H1 (cell line): Measurements from ENCODE around the gene PRR19. TPM values are rescaled to one million over a fixed set of nuclear protein-coding genes. Genes with fewer than 3 reads are reported as not detected.

ENCODE experiments used
- CTCF ChIA-PET: fragments of 300-600 bp; sonication (Branson Sonifier 250); formaldehyde crosslinking; loops from one replicate; lab custom pipeline; 2021; ENCODE audit not compliant: partially characterized antibody; lab: Charles Lee
- POLR2A ChIA-PET: fragments of 300-600 bp; sonication (Branson Sonifier 250); formaldehyde crosslinking; loops from one replicate; lab custom pipeline; 2021; ENCODE audit warnings: inconsistent platforms; ENCODE audit not compliant: partially characterized antibody; lab: Charles Lee
- DNase-seq, 2 experiments: peaks; one replicate each; pipeline versions ENCODE4 v3.0.0 to v3.0.0-alpha.2; 2010 to 2022; ENCODE audit warnings: low spot score in 2 of 2, low read depth in 1 of 2, mixed read lengths in 1 of 2
- FAIRE-seq: peaks from 2 replicates; lab custom pipeline; 2011; peaks lifted over from hg19 to GRCh38; lab: Jason Lieb, UNC
- H2AFZ ChIP-seq: 2 replicates; pipeline ENCODE4 v1.8.1; 2012; ENCODE audit warnings: low read length, inconsistent platforms
- H2AK5ac ChIP-seq: 2 replicates; pipeline ENCODE4 v1.6.1; 2013; ENCODE audit warnings: low read depth, low read length
- H2BK120ac ChIP-seq: replicated peaks from 2 replicates; pipeline ENCODE3; 2013; ENCODE audit warnings: low read depth, low read length, inconsistent platforms
- H2BK12ac ChIP-seq: 2 replicates; pipeline ENCODE4 v1.6.1; 2013; ENCODE audit warnings: low read depth, low read length
- H2BK15ac ChIP-seq: 2 replicates; pipeline ENCODE4 v1.6.1; 2013; ENCODE audit warnings: low read length
- H2BK20ac ChIP-seq: 2 replicates; pipeline ENCODE4 v1.6.1; 2013; ENCODE audit warnings: low read length
- H2BK5ac ChIP-seq: 2 replicates; pipeline ENCODE4 v1.6.1; 2013; ENCODE audit warnings: low read depth, low read length
- H3K14ac ChIP-seq: 2 replicates; pipeline ENCODE4 v1.6.1; 2013; ENCODE audit warnings: inconsistent platforms; ENCODE audit not compliant: insufficient read length
- H3K18ac ChIP-seq: 2 replicates; pipeline ENCODE4 v1.6.1; 2013; ENCODE audit warnings: low read length; ENCODE audit errors: extremely low read depth
- H3K23ac ChIP-seq: 2 replicates; pipeline ENCODE4 v1.6.1; 2013; ENCODE audit warnings: inconsistent platforms; ENCODE audit not compliant: insufficient read length
- H3K23me2 ChIP-seq: 2 replicates; pipeline ENCODE4 v1.6.1; 2013; ENCODE audit warnings: low read depth, low read length
- H3K27ac ChIP-seq: 2 replicates; pipeline ENCODE4 v1.6.1; 2011; ENCODE audit warnings: low read depth, low read length, inconsistent platforms
- H3K27me3 ChIP-seq, 4 experiments: replicated peaks in 1 of 4; 1 replicate in 1 of 4; 2 replicates in 3 of 4; pipeline versions ENCODE4 v1.6.1 to v1.8.1; 2011 to 2013; ENCODE audit warnings: low read length in 3 of 4, mild to moderate bottlenecking in 3 of 4, inconsistent platforms in 2 of 4, mixed read lengths in 2 of 4, moderate library complexity in 1 of 4; ENCODE audit not compliant: control insufficient read depth in 3 of 4, insufficient read depth in 3 of 4; ENCODE audit errors: extremely low read depth in 1 of 4
- H3K36me3 ChIP-seq, 4 experiments: 2 replicates each; pipeline versions ENCODE4 v1.6.1 to v1.8.1; 2011 to 2013; ENCODE audit warnings: mild to moderate bottlenecking in 4 of 4, low read length in 3 of 4, moderate library complexity in 2 of 4, control low read depth in 1 of 4, inconsistent platforms in 1 of 4; ENCODE audit not compliant: insufficient read depth in 4 of 4, control insufficient read depth in 2 of 4
- H3K4ac ChIP-seq: replicated peaks from 2 replicates; pipeline ENCODE3; 2013; ENCODE audit warnings: low read length, low read depth, mixed read lengths, inconsistent platforms; ENCODE audit not compliant: insufficient read length
- H3K4me1 ChIP-seq, 4 experiments: replicated peaks in 1 of 4; 1 replicate in 1 of 4; 2 replicates in 3 of 4; pipeline versions ENCODE4 v1.6.1 to v1.8.1; 2011 to 2013; ENCODE audit warnings: low read length in 3 of 4, inconsistent platforms in 2 of 4, mixed read lengths in 1 of 4; ENCODE audit not compliant: insufficient read depth in 4 of 4, control insufficient read depth in 3 of 4
- H3K4me2 ChIP-seq, 2 experiments: 2 replicates each; pipeline versions ENCODE4 v1.6.1 to v1.8.1; 2011 to 2013; ENCODE audit warnings: low read depth in 2 of 2, low read length in 2 of 2, control low read depth in 1 of 2, inconsistent platforms in 1 of 2, mild to moderate bottlenecking in 1 of 2; ENCODE audit not compliant: insufficient read depth in 1 of 2
- H3K4me3 ChIP-seq, 4 experiments: fragments of 200-600, 300-600 bp in 1 of 4; sonication (generic), shearing (Covaris generic), sonication (Bioruptor Twin) in 1 of 4; 2 replicates each; pipeline versions ENCODE4 v1.5.1 to v1.8.1; 2011 to 2016; ENCODE audit warnings: low read length in 4 of 4, low read depth in 3 of 4, control low read depth in 2 of 4, inconsistent platforms in 2 of 4, mild to moderate bottlenecking in 2 of 4, mixed read lengths in 1 of 4, moderate library complexity in 1 of 4; ENCODE audit not compliant: insufficient read depth in 2 of 4; ENCODE audit errors: extremely low read depth in 1 of 4
- H3K56ac ChIP-seq: replicated peaks from 2 replicates; pipeline ENCODE3; 2013; ENCODE audit warnings: low read depth, mild to moderate bottlenecking, mixed read lengths, low read length, inconsistent platforms; ENCODE audit not compliant: insufficient read length
- H3K79me1 ChIP-seq: 2 replicates; pipeline ENCODE4 v1.6.1; 2013; ENCODE audit warnings: low read depth, low read length, control low read depth
- H3K79me2 ChIP-seq, 2 experiments: 2 replicates each; pipeline versions ENCODE4 v1.6.1 to v1.8.1; 2012 to 2013; ENCODE audit warnings: low read length in 2 of 2, mild to moderate bottlenecking in 2 of 2, inconsistent platforms in 1 of 2; ENCODE audit not compliant: insufficient read depth in 2 of 2, control insufficient read depth in 1 of 2
- H3K9ac ChIP-seq, 4 experiments: replicated peaks in 1 of 4; 1 replicate in 1 of 4; 2 replicates in 3 of 4; pipeline versions ENCODE4 v1.6.1 to v1.8.1; 2011 to 2013; ENCODE audit warnings: low read depth in 3 of 4, low read length in 3 of 4, control low read depth in 2 of 4, mild to moderate bottlenecking in 2 of 4, moderate library complexity in 2 of 4, inconsistent platforms in 1 of 4; ENCODE audit errors: extremely low read depth in 1 of 4
- H3K9me3 ChIP-seq, 2 experiments: 2 replicates each; pipeline versions ENCODE4 v1.6.1 to v1.8.1; 2012 to 2013; ENCODE audit warnings: mild to moderate bottlenecking in 2 of 2, moderate library complexity in 2 of 2, control low read depth in 1 of 2, inconsistent platforms in 1 of 2, low read depth in 1 of 2, low read length in 1 of 2, mixed read lengths in 1 of 2; ENCODE audit not compliant: insufficient read depth in 2 of 2
- H4K20me1 ChIP-seq, 2 experiments: replicated peaks in 1 of 2; 2 replicates each; pipeline versions ENCODE3 to v1.8.1; 2011 to 2013; ENCODE audit warnings: inconsistent platforms in 2 of 2, low read length in 2 of 2, mild to moderate bottlenecking in 1 of 2; ENCODE audit not compliant: insufficient read depth in 2 of 2, control insufficient read depth in 1 of 2
- H4K5ac ChIP-seq: 2 replicates; pipeline ENCODE4 v1.6.1; 2013; ENCODE audit warnings: low read length, low read depth, mixed read lengths, inconsistent platforms; ENCODE audit not compliant: insufficient read length
- H4K8ac ChIP-seq: 2 replicates; pipeline ENCODE4 v1.8.0; 2013; ENCODE audit warnings: mild to moderate bottlenecking, moderate library complexity, low read length, inconsistent platforms; ENCODE audit not compliant: insufficient read depth; ENCODE audit errors: extremely low read depth
- H4K91ac ChIP-seq: replicated peaks from 2 replicates; pipeline ENCODE3; 2013; ENCODE audit warnings: low read length, mixed read lengths, inconsistent platforms; ENCODE audit not compliant: insufficient read length
- GTF2F1 ChIP-seq: IDR thresholded peaks from 2 replicates; pipeline ENCODE4 v1.6.1; 2012; ENCODE audit warnings: low read depth, low read length, improper control_type of control experiment, borderline replicate concordance
- HDAC2 ChIP-seq, 2 experiments: fragments of 300-600 bp in 1 of 2; sonication (generic) in 1 of 2; IDR thresholded peaks; 2 replicates each; pipeline ENCODE4 v1.6.1; 2011 to 2012; ENCODE audit warnings: low read depth in 2 of 2, low read length in 2 of 2, mild to moderate bottlenecking in 2 of 2, moderate library complexity in 2 of 2, borderline replicate concordance in 1 of 2, inconsistent platforms in 1 of 2
- KDM1A ChIP-seq: fragments of 200-600, 300-600 bp; sonication (generic); IDR thresholded peaks from 2 replicates; pipeline ENCODE4 v1.7.1; 2016; ENCODE audit warnings: mild to moderate bottlenecking, low read length, borderline replicate concordance
- SIN3A ChIP-seq, 2 experiments: IDR thresholded peaks in 1 of 2; conservative IDR thresholded peaks in 1 of 2; 2 replicates each; pipeline ENCODE4 v1.6.1; 2011 to 2012; ENCODE audit warnings: low read length in 2 of 2, improper control_type of control experiment in 1 of 2, low read depth in 1 of 2, mild to moderate bottlenecking in 1 of 2
- SIRT6 ChIP-seq: IDR thresholded peaks from one replicate; pipeline ENCODE4 v1.7.1; 2012; ENCODE audit warnings: low read length, inconsistent platforms
- SP1 ChIP-seq: IDR thresholded peaks from 2 replicates; pipeline ENCODE4 v1.6.1; 2011; ENCODE audit warnings: low read depth, low read length
- SP4 ChIP-seq: IDR thresholded peaks from 2 replicates; pipeline ENCODE4 v1.6.1; 2012; ENCODE audit warnings: low read length, inconsistent platforms
- WGBS, 2 experiments: shearing (Covaris generic) in 1 of 2; methylation state at CpG; one replicate each; pipeline versions ENCODE4 v1.1.6 to v1.1.7; 2013 to 2015; ENCODE audit warnings: low lambda C conversion rate in 2 of 2, mixed read lengths in 2 of 2, inconsistent platforms in 1 of 2, low coverage in 1 of 2, missing lambda C conversion rate in 1 of 2; ENCODE audit not compliant: insufficient replicate concordance in 2 of 2, insufficient coverage in 1 of 2, insufficient read length in 1 of 2; ENCODE audit errors: extremely low coverage in 1 of 2, missing lambda C conversion rate in 1 of 2; 5-methylcytosine and 5-hydroxymethylcytosine counted together
- polyA plus RNA-seq, 7 experiments: library from polyadenylated mRNA; depleted of rRNA in 3 of 7; stranded (reverse) in 5 of 7; unstranded in 2 of 7; fragments of >200 nt in 5 of 7; fragments of 200-250 nt in 2 of 7; gene quantifications; 1 replicate in 5 of 7; 2 replicates in 1 of 7; 4 replicates in 1 of 7; pipeline versions ENCODE4 v1.2.1 to v1.2.3, GENCODE V29; 2011 to 2013; ENCODE audit warnings: missing spikeins in 2 of 7, mixed read lengths in 2 of 7
- total RNA-seq: library from RNA; stranded (reverse); fragmentation: NEBNext Ultra II Directional; extraction: Animal tissue kit (Norgen Biotek cat#: 25700); gene quantifications from 2 replicates; pipeline ENCODE4 v1.2.1, GENCODE V29; 2021

PRR19 gene
- total and polyA plus RNA-seq, 2 of the 8 experiments (the other 6 are each of a cell fraction or from before 2014, with no cell fraction given), result 7.2 to 7.5 TPM

DNA sequence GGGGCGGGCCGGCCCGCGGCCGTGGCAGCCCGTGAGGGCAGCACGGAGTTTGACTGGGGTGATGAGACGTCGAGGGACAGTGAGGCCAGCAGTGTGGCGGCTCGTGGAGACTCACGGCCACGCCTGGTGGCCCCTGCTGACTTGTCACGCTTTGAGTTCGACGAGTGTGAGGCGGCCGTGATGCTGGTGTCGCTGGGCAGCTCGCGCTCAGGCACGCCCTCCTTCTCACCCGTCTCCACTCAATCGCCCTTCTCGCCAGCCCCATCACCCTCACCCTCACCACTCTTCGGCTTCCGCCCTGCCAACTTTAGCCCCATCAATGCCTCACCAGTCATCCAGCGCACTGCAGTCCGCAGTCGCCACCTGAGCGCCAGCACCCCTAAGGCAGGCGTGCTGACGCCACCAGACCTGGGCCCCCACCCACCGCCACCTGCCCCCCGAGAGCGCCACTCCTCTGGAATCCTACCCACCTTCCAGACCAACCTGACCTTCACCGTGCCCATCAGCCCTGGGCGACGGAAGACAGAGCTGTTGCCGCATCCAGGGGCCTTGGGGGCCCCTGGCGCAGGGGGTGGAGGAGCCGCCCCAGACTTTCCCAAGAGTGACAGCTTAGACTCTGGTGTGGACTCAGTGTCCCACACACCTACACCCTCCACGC is 28.4 kb upstream of the PRR19 start:
- peaks cover 5% of the 10 kb centered on the region for H3K79me1 ChIP-seq
- no peaks in the 10 kb centered on the region for H3K27me3 ChIP-seq
- ChIA-PET POLR2A (interaction anchor here (1.1 to 1.5 kb wide), 3 partner anchors 9 to 26 kb away, joined by 3 to 5 read pairs (median 4); no protein-coding TSS in a partner anchor), CTCF (interaction anchor here (0.9 to 2.3 kb wide), 4 partner anchors 22 to 57 kb away, joined by 3 to 24 read pairs (median 4); partner anchors contain the start of gene GSK3A)
- H3K56ac ChIP-seq, result no peak overlapping the region
- H3K9ac ChIP-seq, result no peak overlapping the region
- no peak overlapping the region for H4K8ac ChIP-seq
- H4K91ac ChIP-seq, result no peak overlapping the region
- H4K20me1 ChIP-seq, result peaks cover 0 to 8% of the 10 kb centered on the region in 2 experiments
- no peak overlapping the region for H2BK20ac ChIP-seq
- no peak overlapping the region for H3K4me2 ChIP-seq
- no peaks in the 10 kb centered on the region for H3K9me3 ChIP-seq
- H3K4me3 ChIP-seq, result no peak overlapping the region
- H2AK5ac ChIP-seq, result no peak overlapping the region
- no peak overlapping the region for H3K27ac ChIP-seq
- no peak overlapping the region for H4K5ac ChIP-seq
- peaks cover 0 to 19% (median 7%) of the 10 kb centered on the region in 4 experiments; a peak in 5 of 7 replicates for H3K4me1 ChIP-seq
- no peak overlapping the region for H2BK5ac ChIP-seq
- no peak overlapping the region for H2BK120ac ChIP-seq
- 96 to 100% methylated on average over 1 to 22 of the region's 43 CpGs for WGBS, 2 experiments
- TF ChIP-seq SP1 (no peak), SIN3A (conservative IDR thresholded peaks at IDR 0.05 in 1 of 2, IDR thresholded peaks at IDR 0.05 in 1 of 2; ENCODE audit: low read depth in 1 of 2, low read length in 2 of 2) (no peak), HDAC2 (IDR thresholded peaks at IDR 0.05; ENCODE audit: borderline replicate concordance in 1 of 2, low read depth in 2 of 2, low read length in 2 of 2) (no peak), KDM1A (no peak), GTF2F1 (no peak), SP4 (no peak), SIRT6 (no peak)
- no peak overlapping the region for H2BK12ac ChIP-seq
- H3K79me2 ChIP-seq, result peaks cover 0 to 9% of the 10 kb centered on the region in 2 experiments; a peak in 1 of 4 replicates
- no peak for DNase-seq
- no peak overlapping the region for H3K4ac ChIP-seq
- FAIRE-seq, result no peak
- no peak overlapping the region for H3K23ac ChIP-seq
- no peak overlapping the region for H2BK15ac ChIP-seq
- H3K18ac ChIP-seq, result no peak overlapping the region
- H3K23me2 ChIP-seq, result peaks cover 5% of the 10 kb centered on the region; the same call in 1 of the 2 replicates
- peaks cover 0 to 15% (median 5%) of the 10 kb centered on the region in 4 experiments; a peak in 2 of 8 replicates for H3K36me3 ChIP-seq
- no peak overlapping the region for H3K14ac ChIP-seq
- H2AFZ ChIP-seq, result no peak overlapping the region
